Hindlimb muscle (tissue), 1 donor: ENCODE measurements around the gene TTLL11. TPM values are rescaled to one million over a fixed set of nuclear protein-coding genes. Genes with fewer than 3 reads are reported as not detected.

Experiments used
- DNase-seq: peaks from one replicate; pipeline ENCODE4 v3.0.0-alpha.2; 2013
- polyA plus RNA-seq: library from polyadenylated mRNA; unstranded; fragments of 120-200 nt; gene quantifications from one replicate; pipeline ENCODE4 v1.2.1, GENCODE V29; 2013; ENCODE audit not compliant: insufficient read length

The TTLL11 gene
- polyA plus RNA-seq, 1 donor: 27.9 TPM

DNA sequence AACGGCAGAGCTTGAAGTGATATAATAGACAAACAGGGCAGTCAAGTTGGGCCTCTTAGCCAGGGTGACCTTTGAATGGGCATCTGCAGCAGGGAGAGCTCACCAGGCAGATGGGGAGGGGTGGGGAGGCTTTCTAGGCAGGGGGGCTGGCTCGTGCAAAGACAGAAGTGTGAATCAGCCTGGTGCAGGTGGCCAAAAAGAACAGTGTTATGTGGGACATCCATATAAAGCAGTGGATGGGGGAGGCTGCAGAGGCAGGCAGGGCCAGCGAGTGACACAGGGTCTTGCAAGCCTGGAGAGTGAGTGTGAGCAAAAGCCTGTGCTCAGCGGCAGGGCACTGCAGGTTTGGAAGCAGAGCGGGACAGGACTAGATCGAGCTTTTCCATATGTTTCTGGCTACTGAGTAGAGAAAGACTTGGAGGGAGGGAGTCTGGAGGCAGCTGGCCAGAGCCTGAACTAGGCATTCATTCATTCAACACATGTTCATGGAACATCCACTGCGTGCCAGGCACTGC lies 14.2 kb upstream of the TTLL11 start:
- no peak for DNase-seq

DNA sequence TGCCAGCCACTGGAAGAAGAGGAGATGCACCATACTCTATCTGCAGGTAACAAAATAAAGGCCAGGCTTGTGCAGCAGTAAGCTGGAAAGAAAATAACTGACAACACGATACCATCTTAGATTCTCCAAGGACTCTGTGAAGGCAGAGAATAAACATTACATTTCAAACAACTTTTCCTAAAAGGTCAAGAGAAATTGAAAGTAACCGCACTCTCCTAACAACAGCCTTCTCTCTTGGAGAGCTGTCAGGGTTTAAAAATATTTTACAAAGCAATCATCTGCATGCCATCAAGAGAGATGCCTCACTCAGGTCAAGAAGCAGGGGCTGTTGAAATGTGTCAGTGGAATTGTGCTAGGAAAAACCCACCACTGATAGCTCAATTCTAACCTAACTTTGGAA lies 13.5 kb upstream of the TTLL11 start:
- DNase-seq: no peak

DNA sequence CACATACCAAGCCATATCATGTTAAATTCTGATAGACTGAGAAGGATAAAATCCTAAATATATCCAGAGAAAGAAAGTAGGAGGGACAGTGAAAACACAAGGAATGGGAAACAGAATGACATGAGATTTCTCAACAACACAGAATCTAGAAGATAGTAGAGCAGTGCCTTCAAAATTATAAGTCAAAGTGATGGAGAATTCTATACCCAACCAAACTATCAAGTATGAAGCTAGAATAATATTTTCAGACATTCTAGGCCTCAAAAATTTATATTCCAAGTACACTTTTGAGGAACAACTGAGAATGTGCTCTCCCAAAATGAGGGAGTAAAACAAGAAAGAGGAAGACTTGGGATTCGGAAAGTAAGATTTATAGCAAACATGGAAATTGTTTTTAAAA lies 10.9 kb upstream of the TTLL11 start:
- DNase-seq: no peak

DNA sequence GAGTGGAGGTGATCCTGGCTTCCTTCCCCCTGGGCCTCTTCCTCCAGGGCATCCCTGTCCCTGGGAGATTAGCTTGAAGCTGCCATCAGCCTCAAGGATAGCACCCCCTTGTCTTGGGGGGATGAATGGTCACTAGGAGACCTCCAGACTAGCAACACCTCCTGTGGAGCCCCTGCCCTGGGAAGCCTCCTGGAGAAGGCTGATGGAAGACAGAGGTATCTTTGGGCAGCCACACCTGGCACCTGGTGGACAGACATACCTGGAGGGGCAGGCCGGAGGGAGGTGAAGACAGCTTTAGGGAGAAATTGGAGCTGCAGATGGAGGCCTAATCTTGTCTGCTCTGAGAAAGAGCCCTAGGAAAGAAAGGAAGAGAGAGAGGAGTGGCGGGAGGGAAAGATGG lies 9.0 kb upstream of the TTLL11 start:
- no peak for DNase-seq

DNA sequence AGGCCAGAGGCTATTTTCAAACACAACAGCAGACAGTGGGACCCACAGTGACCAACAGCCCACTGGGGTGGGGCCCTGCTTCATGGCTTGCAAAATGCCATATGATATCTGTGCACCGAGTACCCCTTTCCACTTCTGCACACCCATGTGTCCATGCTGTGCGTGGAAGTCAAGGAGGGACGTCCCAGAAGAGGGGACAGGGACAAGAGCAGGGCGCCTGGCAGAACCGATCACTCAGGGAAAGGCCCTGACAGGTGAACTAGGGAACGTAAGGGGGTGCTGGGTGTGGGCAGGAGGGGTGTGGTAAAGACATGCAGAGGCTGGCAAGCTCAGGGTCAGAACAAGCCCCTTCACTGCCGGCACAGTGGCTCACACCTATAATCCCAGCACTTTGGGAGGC lies 7.6 kb upstream of the TTLL11 start:
- DNase-seq: no peak

DNA sequence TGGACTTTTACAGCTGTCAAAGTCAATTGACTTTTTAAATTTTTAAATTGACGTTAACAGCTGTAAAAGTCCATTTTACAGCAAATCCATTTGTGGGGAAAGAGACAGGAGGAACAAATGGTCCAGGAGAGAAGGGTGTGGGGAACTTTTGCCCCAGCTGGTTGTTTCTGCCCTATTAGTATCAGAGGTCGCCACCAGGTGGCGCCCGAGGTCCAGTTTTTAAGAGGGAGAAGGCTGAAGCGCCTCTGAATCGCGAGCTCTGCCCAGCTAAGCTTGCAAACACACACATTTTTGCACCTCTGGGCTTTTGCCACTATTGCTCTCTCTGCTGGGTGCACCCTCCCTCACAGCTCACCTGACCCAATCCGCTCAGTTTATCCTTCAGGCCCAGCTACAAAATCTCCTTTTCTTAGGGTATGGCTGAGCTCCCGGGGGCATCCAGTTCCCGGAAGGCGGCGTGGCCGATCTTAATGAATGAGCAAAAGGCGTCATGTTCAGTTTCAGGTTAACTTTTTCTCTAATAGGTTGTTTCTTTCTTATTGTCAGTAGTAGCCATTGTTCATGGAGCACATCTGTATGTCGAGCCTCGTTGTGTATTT lies 6.3 kb upstream of the TTLL11 start:
- DNase-seq: peak; percentile 79

DNA sequence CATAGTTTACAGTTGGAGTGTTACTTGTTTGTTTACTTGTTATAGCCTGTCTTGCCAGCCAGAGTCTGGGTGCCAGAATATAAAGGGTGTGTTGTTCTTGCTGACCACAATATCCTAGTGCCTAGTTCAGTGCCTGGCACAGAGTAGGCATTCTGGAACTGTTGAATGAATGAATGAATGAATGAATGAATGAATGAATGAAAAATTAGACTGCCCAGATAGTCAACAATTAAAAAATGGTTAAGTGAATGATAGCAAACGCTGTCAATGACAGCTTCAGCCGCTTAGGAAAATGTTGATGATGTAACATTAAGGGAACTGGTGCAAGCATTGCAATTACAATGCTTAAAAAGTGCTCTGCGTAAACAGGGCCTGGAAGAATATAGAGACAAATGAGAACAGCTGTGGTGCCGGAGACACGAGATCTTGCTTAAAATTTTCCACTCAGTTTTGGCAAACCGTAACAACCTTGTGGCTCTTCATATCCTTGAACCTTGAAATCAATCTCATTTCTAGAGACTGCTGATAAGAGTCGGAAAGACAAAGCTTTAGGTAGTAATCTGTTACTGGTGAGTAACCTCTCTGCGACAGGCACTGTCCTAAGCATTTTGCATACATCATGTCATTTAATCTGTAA lies 4.7 kb upstream of the TTLL11 start:
- DNase-seq: no peak

DNA sequence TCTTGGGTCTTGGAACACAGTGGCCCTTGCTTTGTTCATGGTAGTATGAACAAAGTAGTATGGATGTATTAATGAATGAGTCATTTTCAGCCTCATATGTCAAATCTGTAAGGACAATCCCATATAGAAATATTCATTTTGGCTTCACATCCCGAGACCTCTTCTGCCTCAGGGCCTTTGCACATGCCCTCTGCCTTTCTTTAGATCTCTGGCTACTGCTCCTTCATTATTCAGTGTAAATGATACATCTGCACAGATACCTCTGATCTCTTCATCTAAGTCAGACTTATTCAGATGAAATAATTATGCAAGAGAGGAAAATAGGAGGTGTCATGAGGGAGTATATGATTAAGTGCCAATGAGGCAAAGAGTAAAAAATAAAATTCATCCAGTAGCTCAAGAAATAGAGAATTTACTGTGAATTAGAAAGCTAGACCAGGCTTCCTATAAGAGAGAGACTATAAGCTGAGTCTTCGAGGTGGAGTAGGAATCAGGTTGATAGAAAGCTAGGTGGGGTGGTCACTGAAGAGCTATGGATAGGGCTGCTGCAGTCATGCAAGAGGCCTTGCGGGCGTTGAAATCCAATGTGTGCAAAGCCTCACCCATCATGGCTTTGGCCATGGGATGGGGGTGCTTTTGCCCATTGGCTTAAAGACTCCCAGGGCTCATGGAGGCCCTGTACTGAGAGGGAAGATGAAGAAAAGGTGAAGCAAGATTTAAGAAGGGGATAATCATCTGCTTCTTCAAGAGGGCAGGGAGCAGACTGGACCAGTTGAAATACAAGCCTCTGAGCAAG lies 3.7 kb upstream of the TTLL11 start:
- DNase-seq: no peak

DNA sequence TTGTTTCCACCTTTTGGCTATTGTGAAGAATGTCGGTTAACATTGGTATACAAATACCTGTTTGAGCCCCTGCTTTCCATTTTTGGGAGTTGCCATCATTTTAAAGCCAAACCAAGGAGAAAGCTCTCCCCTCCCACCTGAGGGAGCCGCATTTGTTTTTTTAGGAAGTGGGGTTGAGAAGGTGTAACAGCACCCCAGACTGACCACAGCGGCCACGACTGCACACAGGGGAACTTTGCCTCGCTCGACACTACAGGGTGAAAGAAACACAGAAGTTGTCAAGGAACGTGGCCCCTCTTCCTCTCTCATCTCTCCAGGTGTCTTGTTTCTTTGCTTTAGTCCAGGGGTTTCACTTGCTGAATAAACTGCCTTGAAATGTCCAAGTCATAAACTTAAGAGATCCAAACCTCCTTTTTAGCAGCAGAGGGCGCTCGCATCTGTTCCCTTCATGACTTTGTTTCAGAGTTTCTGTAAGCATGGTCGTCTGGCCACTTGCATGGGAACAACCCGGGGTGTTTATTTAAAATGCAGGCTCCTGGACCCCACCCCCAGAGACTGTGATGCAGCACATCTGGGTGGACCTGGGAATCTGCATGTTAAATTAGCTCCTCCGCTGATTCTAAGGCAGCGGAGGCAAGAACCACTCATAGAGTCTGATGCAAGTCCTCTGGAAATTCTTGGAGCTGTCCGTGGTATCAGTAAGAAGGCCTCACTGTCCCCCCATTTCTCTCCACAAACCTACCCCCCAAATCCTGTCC lies 2.1 kb upstream of the TTLL11 start:
- peak; percentile 41 for DNase-seq

DNA sequence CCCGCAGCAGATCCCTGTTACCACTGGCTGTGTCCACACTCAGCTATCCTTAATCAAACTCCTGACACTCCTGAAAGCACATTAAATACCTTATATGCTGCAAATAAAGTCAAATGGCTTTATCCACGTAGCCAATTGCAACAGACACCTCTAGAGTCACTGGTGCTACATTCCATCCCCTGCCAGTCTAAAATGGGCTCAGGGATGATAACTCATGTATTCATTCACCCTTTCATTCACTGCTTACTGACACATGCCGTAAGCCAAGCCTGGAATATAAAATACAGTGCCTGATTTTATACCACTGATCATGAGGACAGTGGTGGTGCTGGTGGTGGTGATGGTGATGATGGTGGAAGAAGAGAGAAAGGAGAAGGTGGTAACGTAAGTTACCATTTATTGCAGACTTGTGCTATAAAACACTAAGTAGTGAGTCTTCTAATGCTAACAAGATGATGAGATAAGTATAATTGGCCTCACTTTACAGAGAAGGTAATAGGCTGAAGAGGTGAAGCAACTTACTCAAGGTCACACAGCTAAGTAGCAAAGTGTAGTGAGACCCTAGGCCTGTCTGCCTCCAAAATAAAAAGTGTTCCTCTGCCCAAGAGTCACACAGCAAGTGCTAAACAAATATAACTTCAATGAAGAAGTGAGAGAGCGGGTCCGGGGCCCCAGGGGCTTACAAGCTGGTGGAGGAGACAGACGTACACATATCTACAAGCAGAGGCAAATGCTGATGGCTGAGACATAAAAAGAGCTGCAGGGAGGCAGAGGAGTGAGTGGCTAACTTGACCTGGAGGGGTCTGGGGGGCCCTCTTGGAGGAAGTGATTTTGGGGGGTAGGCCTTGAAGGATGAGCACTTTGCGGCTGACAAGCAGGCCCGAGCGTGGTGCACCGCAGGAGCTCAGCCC lies 1.2 kb downstream of the TTLL11 start:
- DNase-seq: no peak

DNA sequence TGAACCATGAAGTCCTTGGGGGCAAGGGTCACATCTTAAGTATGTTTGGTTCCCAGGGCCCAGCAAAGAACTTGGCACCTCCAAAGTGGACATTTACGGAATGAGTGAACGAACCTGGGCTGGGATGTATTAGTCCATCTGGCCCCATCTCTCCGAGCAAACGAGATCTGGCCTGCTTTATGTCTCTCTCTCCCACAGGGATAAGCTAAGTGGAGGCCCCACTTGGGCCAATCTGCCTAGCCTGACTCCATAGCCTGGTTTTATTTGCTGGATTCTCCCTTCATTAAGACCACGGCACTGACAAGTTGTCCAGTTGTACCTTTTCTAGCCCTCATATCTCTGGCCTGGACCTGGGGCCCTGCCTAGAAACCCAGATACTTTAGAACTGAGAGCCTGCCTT lies 2.1 kb downstream of the TTLL11 start:
- DNase-seq: no peak

DNA sequence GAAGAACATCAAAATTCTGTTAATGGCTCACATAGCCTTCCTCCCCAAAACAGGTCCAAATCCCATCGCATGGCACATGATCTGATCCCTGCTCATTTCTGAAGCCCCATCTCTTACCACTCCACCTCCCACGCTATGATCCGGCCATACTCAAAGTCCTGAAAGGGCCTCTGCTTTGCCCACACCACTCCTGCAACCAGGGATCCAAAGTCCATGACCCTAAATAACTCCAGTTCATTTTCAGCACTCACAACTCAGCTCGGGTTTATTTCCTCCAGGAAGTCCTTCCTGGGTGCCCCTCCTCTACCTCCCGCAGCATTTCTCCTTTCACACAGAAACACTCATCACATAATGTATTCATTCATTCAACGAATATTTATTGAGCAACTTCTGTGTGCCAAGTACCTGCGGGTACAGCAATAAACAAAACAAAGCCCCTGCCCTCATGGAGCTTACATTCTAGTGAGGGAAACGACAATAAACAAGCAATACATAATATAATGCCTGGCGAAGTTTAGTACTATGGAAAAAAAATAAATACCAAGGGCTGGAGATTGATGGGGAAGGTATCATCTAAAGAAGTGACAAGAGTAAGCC lies 2.7 kb downstream of the TTLL11 start:
- no peak for DNase-seq

DNA sequence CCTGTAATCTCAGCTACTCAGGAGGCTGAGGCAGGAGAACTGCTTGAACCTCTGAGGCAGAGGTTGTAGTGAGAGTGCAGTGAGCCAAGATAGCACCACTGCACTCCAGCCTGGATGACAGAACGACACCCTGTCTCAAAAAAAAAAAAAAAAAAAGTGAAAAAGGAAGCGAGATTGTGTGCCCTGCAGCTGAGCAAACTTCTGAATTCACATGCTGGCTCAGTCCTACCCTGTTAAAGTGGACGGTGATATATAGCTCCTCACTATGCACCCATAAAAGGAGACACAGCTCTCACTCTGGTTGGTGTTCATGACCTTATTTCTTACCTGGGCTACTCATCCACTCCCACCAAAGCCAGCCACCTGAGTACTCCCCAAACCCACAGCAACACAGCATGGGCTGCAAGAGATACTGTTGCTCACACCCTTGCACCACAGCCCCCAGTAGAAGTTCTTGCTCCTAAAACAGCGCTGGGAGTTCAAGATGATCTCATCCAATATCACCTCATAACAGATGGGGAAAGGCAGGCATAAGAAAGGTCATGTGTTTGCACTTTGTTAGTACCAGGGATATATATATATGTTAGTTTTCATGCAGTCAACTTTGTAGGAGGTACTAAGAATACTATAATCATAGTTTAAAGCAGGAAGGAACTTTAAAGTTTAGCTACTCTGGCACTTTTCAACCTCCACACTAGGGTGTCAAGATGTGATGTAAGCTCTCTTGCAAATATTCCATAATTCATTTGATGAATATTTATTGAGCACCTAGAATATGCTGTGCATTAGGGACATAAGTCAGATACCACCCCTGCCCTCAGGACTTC lies 4.0 kb downstream of the TTLL11 start:
- no peak for DNase-seq

DNA sequence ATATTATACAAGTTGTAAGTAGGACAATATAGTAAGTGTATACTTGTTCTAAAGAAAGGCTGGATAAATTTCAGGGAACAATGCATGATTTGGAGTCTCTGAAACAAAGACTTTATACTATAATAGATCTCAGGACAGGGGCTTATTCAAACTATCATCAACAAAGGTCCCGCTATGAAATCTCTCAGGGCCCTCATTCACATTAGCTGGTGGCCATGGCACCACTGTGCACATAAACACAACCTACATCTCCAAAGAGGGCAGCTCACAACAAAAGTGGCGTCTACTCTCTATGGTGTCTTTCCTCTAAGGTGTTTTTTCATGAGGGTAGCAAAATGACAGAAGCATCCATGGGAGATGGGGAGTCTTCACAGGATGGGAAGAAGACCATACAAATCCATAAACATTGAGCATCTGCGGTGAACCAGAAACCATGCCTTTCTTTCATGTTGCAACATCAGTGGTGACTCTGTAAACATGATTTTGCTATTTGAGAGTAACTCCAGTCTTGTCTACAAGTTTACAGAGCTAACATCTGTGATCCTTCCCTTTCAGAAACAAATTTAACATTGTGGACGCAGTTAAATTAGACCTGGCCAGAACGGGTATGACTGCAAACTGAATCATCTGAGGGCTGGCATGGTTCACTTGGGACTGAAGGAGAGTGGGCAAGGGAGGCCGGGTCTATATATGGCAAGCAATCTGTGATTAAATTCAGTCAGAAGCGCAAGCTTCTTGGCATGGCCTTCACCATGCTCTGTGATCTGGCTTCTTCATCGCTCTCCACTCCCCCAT lies 5.5 kb downstream of the TTLL11 start:
- DNase-seq: no peak

DNA sequence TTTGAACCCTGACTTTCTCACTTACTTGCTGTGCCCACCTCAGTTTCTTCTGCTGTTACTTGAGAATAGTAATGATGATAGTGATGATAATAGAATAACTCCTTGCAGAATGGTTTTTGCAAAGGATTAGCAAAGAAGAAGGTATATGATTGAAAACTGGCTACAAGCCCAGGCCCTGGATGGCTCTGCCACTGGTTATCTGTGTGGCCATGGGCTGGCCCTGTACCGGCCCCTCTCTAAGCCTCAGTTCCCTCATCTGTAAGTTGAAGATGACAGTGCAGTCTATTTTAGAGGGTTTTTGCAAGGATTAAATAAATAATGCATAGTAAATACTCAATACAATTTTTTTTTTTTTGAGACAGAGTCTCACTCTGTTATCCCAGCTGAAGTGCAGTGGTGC lies 6.2 kb downstream of the TTLL11 start:
- DNase-seq: no peak

DNA sequence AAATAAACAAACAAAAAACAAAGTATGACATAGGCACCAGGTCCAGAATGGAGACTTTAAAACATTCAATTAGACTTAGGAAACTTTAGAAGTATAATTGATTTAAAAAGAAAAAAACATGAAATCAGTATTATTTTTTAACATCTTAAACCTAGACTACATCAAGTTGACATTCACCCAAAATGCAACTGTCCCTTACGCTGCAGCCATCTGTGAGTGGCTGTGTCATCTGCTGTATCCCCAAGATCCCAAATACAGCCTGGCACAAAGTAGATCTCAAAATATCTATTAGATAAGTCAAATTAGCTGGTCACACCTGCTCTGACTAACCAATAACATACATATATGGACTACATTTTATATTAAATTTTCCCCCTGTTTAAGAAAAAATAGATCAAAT lies 7.8 kb downstream of the TTLL11 start:
- DNase-seq: no peak

DNA sequence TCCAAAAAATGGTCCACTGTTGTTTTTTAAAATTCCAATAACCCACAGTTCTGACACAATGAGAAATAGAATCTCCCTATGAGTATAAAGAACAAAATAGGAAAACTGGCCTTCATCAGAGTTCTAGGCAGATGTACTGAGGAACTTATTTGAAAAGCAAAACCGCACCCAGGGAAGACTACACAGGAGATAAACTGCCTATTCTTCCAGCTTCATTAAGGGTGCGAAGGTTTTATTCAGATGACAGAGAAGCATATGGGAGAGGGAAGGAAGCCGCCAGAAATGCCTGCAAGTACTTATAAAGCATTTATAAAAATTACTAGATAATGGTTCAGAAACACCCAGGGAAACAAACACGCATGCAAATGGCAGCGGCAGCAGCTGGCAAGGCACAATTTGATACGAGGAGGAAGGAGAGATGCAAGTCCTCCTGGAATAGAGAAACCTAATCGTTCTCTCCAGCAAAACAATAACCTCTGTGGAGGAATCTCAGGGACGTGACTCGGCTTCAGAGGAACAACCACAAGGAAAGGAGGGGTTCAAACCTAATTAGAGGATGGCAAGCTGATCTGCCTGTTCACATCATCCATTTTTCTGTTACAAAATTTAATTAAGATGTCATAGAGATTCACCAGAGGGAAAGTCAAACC lies 9.0 kb downstream of the TTLL11 start:
- no peak for DNase-seq

DNA sequence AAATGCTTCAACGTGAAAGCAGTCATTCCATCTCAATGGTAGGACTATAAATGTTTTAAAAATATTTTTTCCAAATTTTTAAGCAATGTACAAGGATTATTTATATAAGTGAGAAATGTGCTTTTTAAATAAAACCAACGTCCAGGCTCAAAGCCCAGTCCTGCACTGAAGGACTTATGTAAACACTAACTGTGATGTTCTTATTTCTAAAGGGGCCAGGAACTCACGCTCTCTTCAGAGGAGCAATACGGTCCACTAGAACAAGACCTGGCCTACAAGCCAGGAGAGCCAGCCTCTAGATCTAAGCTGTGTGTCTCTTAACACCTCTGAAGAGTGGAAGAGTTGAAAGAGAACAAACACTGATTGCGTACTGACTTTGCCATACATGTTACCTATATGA lies 12.1 kb downstream of the TTLL11 start:
- no peak for DNase-seq

DNA sequence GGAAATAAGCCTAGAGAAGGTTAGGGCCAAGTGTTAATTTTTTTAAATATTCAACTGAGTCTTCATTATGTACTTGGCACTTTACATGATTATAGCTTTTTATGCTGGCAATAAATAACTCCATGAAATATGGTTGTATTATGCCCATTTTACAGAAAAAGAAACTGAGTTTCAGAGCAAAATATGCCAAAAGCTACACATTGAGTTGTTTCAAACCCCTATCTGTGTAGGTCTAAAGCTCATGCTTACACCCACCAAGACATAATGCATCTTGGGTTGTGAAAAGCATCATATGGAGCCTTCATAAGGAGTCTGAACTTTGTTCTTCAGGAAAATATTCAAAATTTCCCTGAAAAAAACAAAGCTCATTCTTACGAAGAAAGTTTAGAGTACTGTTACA lies 14.6 kb downstream of the TTLL11 start:
- no peak for DNase-seq
